IMR-90 (cell line): Measurements from ENCODE around the gene PCDHGA4.
"Not testable (repeated sequence)": the region's sequence is repeated elsewhere in the genome, so short reads cannot be mapped to it uniquely, and the experiment has no call there.

Experiments used
- CEBPB ChIP-seq: IDR thresholded peaks from 2 replicates; pipeline ENCODE4 v1.6.1; 2012; ENCODE audit warnings: low read depth, low read length, improper control_type of control experiment
- MAZ ChIP-seq: IDR thresholded peaks from 2 replicates; pipeline ENCODE4 v1.6.1; 2012; ENCODE audit warnings: low read depth, mild to moderate bottlenecking, low read length, improper control_type of control experiment, moderate library complexity, borderline replicate concordance
- MXI1 ChIP-seq: IDR thresholded peaks from 2 replicates; pipeline ENCODE4 v1.6.1; 2012; ENCODE audit warnings: low read depth, mild to moderate bottlenecking, low read length, moderate library complexity, borderline replicate concordance
- NFE2L2 ChIP-seq: fragments of 150-350 bp; IDR thresholded peaks from 2 replicates; pipeline ENCODE4 v1.6.1; 2016; ENCODE audit warnings: low read depth, mild to moderate bottlenecking, low read length
- POLR2A ChIP-seq: IDR thresholded peaks from 2 replicates; pipeline ENCODE4 v1.6.1; 2012; ENCODE audit warnings: mild to moderate bottlenecking, low read depth, low read length
- RAD21 ChIP-seq: IDR thresholded peaks from 2 replicates; pipeline ENCODE4 v1.6.1; 2012; ENCODE audit warnings: low read length, improper control_type of control experiment
- RFX5 ChIP-seq: IDR thresholded peaks from 2 replicates; pipeline ENCODE4 v1.8.0; 2012; ENCODE audit warnings: low read depth, mild to moderate bottlenecking, low read length, moderate library complexity
- SMC3 ChIP-seq: fragments of 150-350 bp; IDR thresholded peaks from 2 replicates; pipeline ENCODE4 v1.6.1; 2016; ENCODE audit warnings: low read depth, mild to moderate bottlenecking, antibody characterized with exemption, low read length, moderate library complexity
- TF ChIP-seq, protein P1 (sequence below): conservative IDR thresholded peaks from 2 replicates; pipeline ENCODE4 v1.5.1; 2012; ENCODE audit warnings: mild to moderate bottlenecking, low read depth, low read length, improper control_type of control experiment
- TF ChIP-seq, protein P2 (sequence below): fragments of 150-350 bp; IDR thresholded peaks from 2 replicates; pipeline ENCODE4 v1.6.1; 2016; ENCODE audit warnings: low read depth, mild to moderate bottlenecking, low read length, moderate library complexity, borderline replicate concordance

DNA sequence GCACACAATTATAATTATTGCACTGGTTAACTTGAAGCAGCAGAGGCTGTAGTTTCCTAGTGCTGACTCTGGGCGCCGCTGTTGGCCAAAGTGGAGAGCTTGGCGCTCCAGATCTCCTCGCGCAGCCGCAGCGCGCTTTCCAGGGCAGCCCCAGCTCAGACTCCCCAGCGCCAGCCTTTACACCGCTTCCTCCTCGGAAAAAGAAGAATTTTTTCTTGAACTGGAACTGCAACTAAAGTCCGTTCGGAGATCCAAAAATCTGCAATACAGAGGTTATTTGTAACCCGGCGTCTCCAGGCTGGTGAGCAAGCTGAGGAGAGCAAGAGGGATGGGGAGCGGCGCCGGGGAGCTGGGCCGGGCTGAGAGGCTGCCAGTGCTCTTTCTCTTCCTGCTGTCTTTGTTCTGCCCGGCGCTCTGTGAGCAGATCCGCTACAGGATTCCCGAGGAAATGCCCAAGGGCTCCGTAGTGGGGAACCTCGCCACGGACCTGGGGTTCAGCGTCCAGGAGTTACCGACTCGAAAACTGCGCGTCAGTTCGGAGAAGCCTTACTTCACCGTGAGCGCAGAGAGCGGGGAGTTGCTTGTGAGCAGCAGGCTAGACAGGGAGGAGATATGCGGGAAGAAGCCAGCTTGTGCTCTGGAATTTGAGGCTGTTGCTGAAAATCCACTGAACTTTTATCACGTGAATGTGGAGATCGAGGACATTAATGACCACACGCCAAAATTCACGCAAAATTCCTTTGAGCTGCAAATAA lies 32.9 kb downstream of the PCDHGA4 start, which contains the start of gene PCDHGB4:
- not testable (repeated sequence) for TF ChIP-seq POLR2A, NFE2L2, CEBPB, RFX5, MXI1, MAZ
- TF ChIP-seq, protein P1, sequence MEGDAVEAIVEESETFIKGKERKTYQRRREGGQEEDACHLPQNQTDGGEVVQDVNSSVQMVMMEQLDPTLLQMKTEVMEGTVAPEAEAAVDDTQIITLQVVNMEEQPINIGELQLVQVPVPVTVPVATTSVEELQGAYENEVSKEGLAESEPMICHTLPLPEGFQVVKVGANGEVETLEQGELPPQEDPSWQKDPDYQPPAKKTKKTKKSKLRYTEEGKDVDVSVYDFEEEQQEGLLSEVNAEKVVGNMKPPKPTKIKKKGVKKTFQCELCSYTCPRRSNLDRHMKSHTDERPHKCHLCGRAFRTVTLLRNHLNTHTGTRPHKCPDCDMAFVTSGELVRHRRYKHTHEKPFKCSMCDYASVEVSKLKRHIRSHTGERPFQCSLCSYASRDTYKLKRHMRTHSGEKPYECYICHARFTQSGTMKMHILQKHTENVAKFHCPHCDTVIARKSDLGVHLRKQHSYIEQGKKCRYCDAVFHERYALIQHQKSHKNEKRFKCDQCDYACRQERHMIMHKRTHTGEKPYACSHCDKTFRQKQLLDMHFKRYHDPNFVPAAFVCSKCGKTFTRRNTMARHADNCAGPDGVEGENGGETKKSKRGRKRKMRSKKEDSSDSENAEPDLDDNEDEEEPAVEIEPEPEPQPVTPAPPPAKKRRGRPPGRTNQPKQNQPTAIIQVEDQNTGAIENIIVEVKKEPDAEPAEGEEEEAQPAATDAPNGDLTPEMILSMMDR: peak; percentile 49
- TF ChIP-seq RAD21 (peak; percentile 44), SMC3 (peak; percentile 7; the same call in 1 of the 2 replicates)
- TF ChIP-seq, protein P2, sequence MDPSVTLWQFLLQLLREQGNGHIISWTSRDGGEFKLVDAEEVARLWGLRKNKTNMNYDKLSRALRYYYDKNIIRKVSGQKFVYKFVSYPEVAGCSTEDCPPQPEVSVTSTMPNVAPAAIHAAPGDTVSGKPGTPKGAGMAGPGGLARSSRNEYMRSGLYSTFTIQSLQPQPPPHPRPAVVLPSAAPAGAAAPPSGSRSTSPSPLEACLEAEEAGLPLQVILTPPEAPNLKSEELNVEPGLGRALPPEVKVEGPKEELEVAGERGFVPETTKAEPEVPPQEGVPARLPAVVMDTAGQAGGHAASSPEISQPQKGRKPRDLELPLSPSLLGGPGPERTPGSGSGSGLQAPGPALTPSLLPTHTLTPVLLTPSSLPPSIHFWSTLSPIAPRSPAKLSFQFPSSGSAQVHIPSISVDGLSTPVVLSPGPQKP: not testable (repeated sequence)
